ENCODE data around the gene GATA2.

Gene GATA2

DNA sequence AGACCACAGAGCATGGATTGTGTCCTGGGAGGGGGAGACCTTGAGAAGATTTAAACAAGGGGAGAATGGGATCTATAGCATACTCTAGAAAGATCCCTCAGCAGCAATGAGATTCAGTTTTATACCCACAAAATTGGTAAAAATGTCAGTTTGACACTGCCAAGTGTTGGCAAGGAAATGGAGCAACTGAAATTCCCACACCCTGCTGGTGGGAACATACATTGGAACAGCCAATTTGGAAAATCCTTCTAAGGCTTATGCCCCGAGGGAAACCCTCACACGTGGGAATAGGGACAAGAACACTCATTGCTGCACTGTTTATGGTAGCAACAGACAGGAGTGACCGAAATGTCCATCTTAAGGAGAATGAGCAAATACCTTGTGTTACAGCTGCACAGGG, 21.3 kb downstream of the GATA2 start:
- POLR2A ChIA-PET = no interaction called here
- 97% methylated on average over 3 of the region's 3 CpGs for WGBS (ENCODE audit: insufficient coverage)

DNA sequence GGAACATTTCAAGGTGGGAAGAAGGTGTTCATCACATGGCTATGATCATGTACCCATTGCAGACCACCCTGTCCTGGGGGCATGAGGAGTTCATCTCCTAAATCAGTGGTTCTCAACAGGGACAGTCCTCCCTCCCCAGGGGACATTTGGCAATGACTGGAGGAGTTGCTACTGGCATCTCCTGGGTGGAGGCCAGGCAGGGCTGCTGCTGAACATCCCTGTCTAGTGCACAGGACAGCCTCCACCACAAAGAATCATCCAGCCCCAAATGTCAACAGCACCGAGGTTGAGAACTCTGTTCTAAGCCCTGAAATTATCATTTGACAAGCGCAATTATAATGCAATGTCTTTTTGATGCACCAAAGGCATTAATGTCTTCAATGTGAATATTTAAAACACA, 21.9 kb downstream of the GATA2 start:
- H3K9me3 ChIP-seq (ENCODE audit: control extremely low read depth in 1 of 5, control insufficient read depth in 4 of 5, insufficient read depth in 2 of 5, low read depth in 1 of 5, low read length in 4 of 5) = no peaks in the 10 kb centered on the region
- H3K4me1 ChIP-seq (ENCODE audit: control extremely low read depth in 1 of 4, control insufficient read depth in 4 of 4, insufficient read depth in 4 of 4, low read length in 3 of 4) = peaks cover 0 to 6% (median under 1%) of the 10 kb centered on the region in 4 experiments
- no peak for DNase-seq
- no peak overlapping the region for H3K27ac ChIP-seq (ENCODE audit: insufficient read depth in 1 of 2, low read depth in 1 of 2, low read length in 2 of 2, poor library complexity in 1 of 2, severe bottlenecking in 2 of 2)
- H3K27me3 ChIP-seq (replicated peaks in 2 of 5; ENCODE audit: control insufficient read depth in 4 of 5, insufficient read depth in 5 of 5, low read length in 4 of 5) = no peaks in the 10 kb centered on the region
- no CpG with 5 or more reads among the region's 2 CpGs for WGBS (ENCODE audit: insufficient coverage)
- ChIA-PET CTCF (no interaction called here), POLR2A (no interaction called here)
- no peaks in the 10 kb centered on the region for H3K36me3 ChIP-seq (ENCODE audit: control insufficient read depth in 4 of 4, insufficient read depth in 4 of 4, low read length in 3 of 4)
- no peak overlapping the region for H3K4me3 ChIP-seq (ENCODE audit: control insufficient read depth in 1 of 7, extremely low read depth in 1 of 7, insufficient read depth in 4 of 7, low read depth in 2 of 7, low read length in 6 of 7)

More for the DNA sequence above, 21.3 kb downstream of the GATA2 start:
- Histone ChIP-seq H3K4me1 (ENCODE audit: control extremely low read depth in 1 of 4, control insufficient read depth in 4 of 4, insufficient read depth in 4 of 4, low read length in 3 of 4) (peaks cover 0 to 12% (median 7%) of the 10 kb centered on the region in 4 experiments), H3K9me3 (ENCODE audit: control extremely low read depth in 1 of 5, control insufficient read depth in 4 of 5, insufficient read depth in 2 of 5, low read depth in 1 of 5, low read length in 4 of 5) (no peaks in the 10 kb centered on the region), H3K36me3 (ENCODE audit: control insufficient read depth in 4 of 4, insufficient read depth in 4 of 4, low read length in 3 of 4) (no peaks in the 10 kb centered on the region), H3K27ac (ENCODE audit: insufficient read depth in 1 of 2, low read depth in 1 of 2, low read length in 2 of 2, poor library complexity in 1 of 2, severe bottlenecking in 2 of 2) (no peak overlapping the region), H3K4me3 (ENCODE audit: control insufficient read depth in 1 of 7, extremely low read depth in 1 of 7, insufficient read depth in 4 of 7, low read depth in 2 of 7, low read length in 6 of 7) (no peak overlapping the region), H3K27me3 (replicated peaks in 2 of 5; ENCODE audit: control insufficient read depth in 4 of 5, insufficient read depth in 5 of 5, low read length in 4 of 5) (no peaks in the 10 kb centered on the region)
- CTCF ChIA-PET = interaction anchor here (1.4 kb wide), 1 partner anchor 37 kb away, joined by 4 read pairs; no protein-coding TSS in a partner anchor
- DNase-seq = no peak

DNA sequence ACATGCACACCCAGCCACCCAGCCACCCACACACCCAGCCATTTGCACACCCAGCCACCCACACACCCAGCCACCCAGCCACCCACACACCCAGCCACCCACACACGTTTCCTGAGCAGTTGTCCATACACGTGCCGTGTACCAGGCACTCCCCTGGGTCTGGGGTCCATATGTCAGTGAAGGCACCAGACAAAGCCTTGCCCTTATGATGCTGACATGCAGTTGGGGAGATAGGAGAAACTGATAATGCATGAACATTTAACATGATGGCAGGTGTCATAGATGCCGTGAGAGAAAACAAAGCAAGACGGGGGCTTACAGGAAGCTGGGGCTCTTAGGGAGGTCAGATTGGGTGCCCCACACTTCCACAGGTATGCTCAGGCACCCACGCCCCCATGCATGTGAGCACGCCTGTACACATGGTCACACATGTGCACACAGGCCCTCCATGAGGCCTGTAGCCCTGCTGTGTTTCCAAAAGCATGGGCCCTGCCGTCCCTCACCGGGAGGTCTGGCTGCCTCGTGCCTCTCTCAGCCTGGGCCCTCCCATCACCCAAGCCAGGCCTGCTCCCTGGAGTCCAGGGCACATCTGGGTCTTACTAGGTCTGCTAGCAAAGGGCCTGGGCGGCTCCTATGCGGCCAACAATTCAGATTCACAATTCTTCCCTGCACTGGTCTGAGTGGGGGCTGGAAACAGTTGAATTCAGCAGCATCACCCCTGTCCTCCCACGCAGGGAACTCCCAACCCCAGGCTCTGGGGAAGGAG, 22.7 kb downstream of the GATA2 start:
- 85% methylated on average over 10 of the region's 13 CpGs for WGBS (ENCODE audit: insufficient coverage)
- no peaks in the 10 kb centered on the region for H3K9me3 ChIP-seq (ENCODE audit: control extremely low read depth in 1 of 5, control insufficient read depth in 4 of 5, insufficient read depth in 2 of 5, low read depth in 1 of 5, low read length in 4 of 5)
- CTCF ChIA-PET = no interaction called here
- POLR2A ChIA-PET = no interaction called here
- no peak overlapping the region for H3K4me3 ChIP-seq (ENCODE audit: control insufficient read depth in 1 of 7, extremely low read depth in 1 of 7, insufficient read depth in 4 of 7, low read depth in 2 of 7, low read length in 6 of 7)
- no peak overlapping the region for H3K27ac ChIP-seq (ENCODE audit: insufficient read depth in 1 of 2, low read depth in 1 of 2, low read length in 2 of 2, poor library complexity in 1 of 2, severe bottlenecking in 2 of 2)
- H3K4me1 ChIP-seq (ENCODE audit: control extremely low read depth in 1 of 4, control insufficient read depth in 4 of 4, insufficient read depth in 4 of 4, low read length in 3 of 4) = peaks cover 0 to 3% (median 0%) of the 10 kb centered on the region in 4 experiments
- no peak for DNase-seq
- peaks cover 0 to 2% (median 0%) of the 10 kb centered on the region in 5 experiments for H3K27me3 ChIP-seq (replicated peaks in 2 of 5; ENCODE audit: control insufficient read depth in 4 of 5, insufficient read depth in 5 of 5, low read length in 4 of 5)
- no peaks in the 10 kb centered on the region for H3K36me3 ChIP-seq (ENCODE audit: control insufficient read depth in 4 of 4, insufficient read depth in 4 of 4, low read length in 3 of 4)

DNA sequence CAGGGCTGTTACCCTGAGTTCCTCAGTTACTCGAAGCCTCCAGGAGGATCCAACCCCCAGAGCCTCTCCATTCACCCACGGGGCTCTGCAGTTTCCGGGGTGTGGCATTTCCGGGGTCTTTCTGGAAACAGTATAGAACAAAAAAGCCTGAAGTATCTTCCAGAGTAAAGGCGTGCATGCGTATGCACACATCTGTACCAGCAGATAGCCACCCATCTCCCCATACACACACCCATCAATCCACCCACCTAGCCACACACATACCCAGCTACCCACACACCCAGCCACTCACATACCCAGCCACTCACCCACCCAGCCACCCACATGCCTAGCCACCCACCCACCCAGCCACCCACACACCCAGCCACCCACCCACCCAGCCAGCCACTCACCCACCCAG, 23.4 kb downstream of the GATA2 start:
- H3K27ac ChIP-seq (ENCODE audit: insufficient read depth in 1 of 2, low read depth in 1 of 2, low read length in 2 of 2, poor library complexity in 1 of 2, severe bottlenecking in 2 of 2) = no peak overlapping the region
- POLR2A ChIA-PET = no interaction called here
- WGBS (ENCODE audit: insufficient coverage) = 91% methylated on average over 5 of the region's 6 CpGs
- CTCF ChIA-PET = interaction anchor here (1.7 to 2.3 kb wide), 2 partner anchors 12 to 28 kb away, joined by 5 to 7 read pairs; no protein-coding TSS in a partner anchor
- H3K4me1 ChIP-seq (ENCODE audit: control extremely low read depth in 1 of 4, control insufficient read depth in 4 of 4, insufficient read depth in 4 of 4, low read length in 3 of 4) = peaks cover 0 to 3% (median 0%) of the 10 kb centered on the region in 4 experiments
- no peaks in the 10 kb centered on the region for H3K36me3 ChIP-seq (ENCODE audit: control insufficient read depth in 4 of 4, insufficient read depth in 4 of 4, low read length in 3 of 4)
- no peak overlapping the region for H3K4me3 ChIP-seq (ENCODE audit: control insufficient read depth in 1 of 7, extremely low read depth in 1 of 7, insufficient read depth in 4 of 7, low read depth in 2 of 7, low read length in 6 of 7)
- peaks cover 0 to 2% (median 0%) of the 10 kb centered on the region in 5 experiments for H3K27me3 ChIP-seq (replicated peaks in 2 of 5; ENCODE audit: control insufficient read depth in 4 of 5, insufficient read depth in 5 of 5, low read length in 4 of 5)
- DNase-seq = no peak
- no peaks in the 10 kb centered on the region for H3K9me3 ChIP-seq (ENCODE audit: control extremely low read depth in 1 of 5, control insufficient read depth in 4 of 5, insufficient read depth in 2 of 5, low read depth in 1 of 5, low read length in 4 of 5)

DNA sequence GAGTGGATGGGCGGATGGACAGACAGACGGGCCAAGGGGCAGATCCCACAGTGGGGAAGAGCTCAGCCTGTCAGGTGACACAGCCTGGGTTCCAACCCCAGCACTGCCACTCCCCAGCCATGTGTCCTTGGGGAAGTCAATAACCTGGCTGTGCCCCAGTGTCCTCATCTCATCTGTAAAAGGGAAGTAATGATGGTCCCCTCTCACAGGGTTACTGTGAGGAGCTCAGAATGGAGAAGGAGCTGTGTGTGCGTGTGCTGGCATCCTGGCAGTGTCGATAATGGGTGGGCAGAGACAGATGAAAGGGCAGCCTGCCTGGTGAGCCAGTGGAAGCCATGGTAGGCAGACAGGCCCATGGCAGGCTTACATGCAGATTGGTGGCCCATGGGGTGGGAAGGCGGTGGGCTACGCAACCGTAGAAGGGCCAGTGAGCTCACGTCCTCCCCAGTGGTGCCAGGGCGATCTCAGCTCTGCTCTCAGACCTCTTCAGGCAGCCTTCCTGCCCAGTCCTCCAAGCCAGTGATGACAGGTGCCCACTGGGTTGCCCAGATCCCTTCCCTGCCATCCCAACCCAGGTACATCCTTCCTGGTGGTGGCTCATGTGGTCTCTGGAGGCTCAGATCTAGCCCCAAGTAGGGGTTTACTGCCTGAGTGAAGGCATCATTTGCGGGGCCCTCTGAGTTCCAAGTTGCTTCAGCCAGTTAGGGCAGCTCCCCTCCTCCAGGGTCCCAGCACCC, 24.0 kb downstream of the GATA2 start:
- no peak overlapping the region for H3K27ac ChIP-seq (ENCODE audit: insufficient read depth in 1 of 2, low read depth in 1 of 2, low read length in 2 of 2, poor library complexity in 1 of 2, severe bottlenecking in 2 of 2)
- H3K4me1 ChIP-seq (ENCODE audit: control extremely low read depth in 1 of 4, control insufficient read depth in 4 of 4, insufficient read depth in 4 of 4, low read length in 3 of 4) = peaks cover 0 to 3% (median 0%) of the 10 kb centered on the region in 4 experiments
- H3K36me3 ChIP-seq (ENCODE audit: control insufficient read depth in 4 of 4, insufficient read depth in 4 of 4, low read length in 3 of 4) = no peaks in the 10 kb centered on the region
- DNase-seq = peak in 2 of 3 donors; percentile 56
- 92% methylated on average over 10 of the region's 10 CpGs for WGBS (ENCODE audit: insufficient coverage)
- CTCF ChIA-PET = interaction anchor here (0.5 to 2.3 kb wide), 3 partner anchors 13 to 28 kb away, joined by 3 to 7 read pairs (median 5); no protein-coding TSS in a partner anchor
- no peaks in the 10 kb centered on the region for H3K9me3 ChIP-seq (ENCODE audit: control extremely low read depth in 1 of 5, control insufficient read depth in 4 of 5, insufficient read depth in 2 of 5, low read depth in 1 of 5, low read length in 4 of 5)
- H3K4me3 ChIP-seq (ENCODE audit: control insufficient read depth in 1 of 7, extremely low read depth in 1 of 7, insufficient read depth in 4 of 7, low read depth in 2 of 7, low read length in 6 of 7) = no peak overlapping the region
- POLR2A ChIA-PET = interaction anchor here (0.6 kb wide), 2 partner anchors 36 to 87 kb away, joined by 3 read pairs; no protein-coding TSS in a partner anchor
- peaks cover 0 to 2% (median 0%) of the 10 kb centered on the region in 5 experiments for H3K27me3 ChIP-seq (replicated peaks in 2 of 5; ENCODE audit: control insufficient read depth in 4 of 5, insufficient read depth in 5 of 5, low read length in 4 of 5)

DNA sequence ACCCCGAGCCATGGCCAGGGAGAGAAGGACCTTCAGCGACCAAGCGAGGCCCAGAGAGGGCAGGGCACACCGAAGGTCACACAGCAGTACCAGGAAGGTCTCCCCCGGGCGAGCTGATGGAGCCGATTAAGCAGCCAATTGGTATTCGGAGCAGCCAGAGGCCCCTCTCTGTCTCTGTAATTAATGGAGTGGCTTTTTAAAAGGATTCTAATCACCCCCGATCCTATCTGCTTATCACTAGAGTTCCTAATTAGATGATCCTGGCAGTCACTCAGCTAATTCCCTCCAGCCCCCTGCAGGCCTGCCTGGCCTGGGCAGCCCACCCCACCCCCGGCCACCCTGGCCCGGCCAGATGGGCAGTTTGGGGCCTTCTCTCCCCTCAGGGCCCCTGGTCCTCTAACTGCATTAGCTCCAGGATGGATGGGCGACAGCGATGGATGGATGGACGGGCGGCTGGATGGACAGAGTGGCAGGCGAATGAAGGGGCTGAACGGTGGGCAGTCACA, 24.7 kb downstream of the GATA2 start:
- H3K27me3 ChIP-seq (replicated peaks in 2 of 5; ENCODE audit: control insufficient read depth in 4 of 5, insufficient read depth in 5 of 5, low read length in 4 of 5) = peaks cover 0 to 2% (median 0%) of the 10 kb centered on the region in 5 experiments
- WGBS (ENCODE audit: insufficient coverage) = 98% methylated on average over 14 of the region's 17 CpGs
- CTCF ChIA-PET = interaction anchor here (0.5 to 2.3 kb wide), 3 partner anchors 14 to 29 kb away, joined by 3 to 7 read pairs (median 5); no protein-coding TSS in a partner anchor

More for the DNA sequence above, 24.7 kb downstream of the GATA2 start:
- H3K36me3 ChIP-seq (ENCODE audit: control insufficient read depth in 4 of 4, insufficient read depth in 4 of 4, low read length in 3 of 4) = no peaks in the 10 kb centered on the region
- no peak overlapping the region for H3K4me3 ChIP-seq (ENCODE audit: control insufficient read depth in 1 of 7, extremely low read depth in 1 of 7, insufficient read depth in 4 of 7, low read depth in 2 of 7, low read length in 6 of 7)
- DNase-seq = no peak
- no peak overlapping the region for H3K27ac ChIP-seq (ENCODE audit: insufficient read depth in 1 of 2, low read depth in 1 of 2, low read length in 2 of 2, poor library complexity in 1 of 2, severe bottlenecking in 2 of 2)
- POLR2A ChIA-PET = interaction anchor here (0.6 kb wide), 1 partner anchor 88 kb away, joined by 3 read pairs; no protein-coding TSS in a partner anchor
- no peaks in the 10 kb centered on the region for H3K9me3 ChIP-seq (ENCODE audit: control extremely low read depth in 1 of 5, control insufficient read depth in 4 of 5, insufficient read depth in 2 of 5, low read depth in 1 of 5, low read length in 4 of 5)
- peaks cover 0 to 3% (median 0%) of the 10 kb centered on the region in 4 experiments for H3K4me1 ChIP-seq (ENCODE audit: control extremely low read depth in 1 of 4, control insufficient read depth in 4 of 4, insufficient read depth in 4 of 4, low read length in 3 of 4)
